ENCODE measurements around the gene PHOSPHO2. TPM values are rescaled to one million over a fixed set of nuclear protein-coding genes. Genes with fewer than 3 reads are reported as not detected.

The PHOSPHO2 gene
- total RNA-seq, 1 donor from 2014 or later: 5.5 TPM

- Histone ChIP-seq H3K4me1 (peaks cover 16% of the 10 kb centered on the region), H3K4me3 (no peak overlapping the region), H3K27me3 (no peaks in the 10 kb centered on the region), H3K27ac (no peak overlapping the region), H3K36me3 (no peaks in the 10 kb centered on the region), H3K9me3 (no peaks in the 10 kb centered on the region)
- no peak for ATAC-seq
- TF ChIP-seq, protein P1, sequence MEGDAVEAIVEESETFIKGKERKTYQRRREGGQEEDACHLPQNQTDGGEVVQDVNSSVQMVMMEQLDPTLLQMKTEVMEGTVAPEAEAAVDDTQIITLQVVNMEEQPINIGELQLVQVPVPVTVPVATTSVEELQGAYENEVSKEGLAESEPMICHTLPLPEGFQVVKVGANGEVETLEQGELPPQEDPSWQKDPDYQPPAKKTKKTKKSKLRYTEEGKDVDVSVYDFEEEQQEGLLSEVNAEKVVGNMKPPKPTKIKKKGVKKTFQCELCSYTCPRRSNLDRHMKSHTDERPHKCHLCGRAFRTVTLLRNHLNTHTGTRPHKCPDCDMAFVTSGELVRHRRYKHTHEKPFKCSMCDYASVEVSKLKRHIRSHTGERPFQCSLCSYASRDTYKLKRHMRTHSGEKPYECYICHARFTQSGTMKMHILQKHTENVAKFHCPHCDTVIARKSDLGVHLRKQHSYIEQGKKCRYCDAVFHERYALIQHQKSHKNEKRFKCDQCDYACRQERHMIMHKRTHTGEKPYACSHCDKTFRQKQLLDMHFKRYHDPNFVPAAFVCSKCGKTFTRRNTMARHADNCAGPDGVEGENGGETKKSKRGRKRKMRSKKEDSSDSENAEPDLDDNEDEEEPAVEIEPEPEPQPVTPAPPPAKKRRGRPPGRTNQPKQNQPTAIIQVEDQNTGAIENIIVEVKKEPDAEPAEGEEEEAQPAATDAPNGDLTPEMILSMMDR (IDR thresholded peaks at IDR 0.05): no peak
- intact Hi-C loops (cut with DNase I): no loop called here
- no peak for DNase-seq
These were observed 22.8 kb downstream of the PHOSPHO2 start for GRCh38 chr2:169716938-169717690.

GRCh38 chr2:169717691-169718063 is 23.4 kb downstream of the PHOSPHO2 start:
- no peak overlapping the region for H3K4me3 ChIP-seq
- no peak overlapping the region for H3K27ac ChIP-seq
- intact Hi-C loops (cut with DNase I): no loop called here
- no peak for ATAC-seq
- H3K9me3 ChIP-seq: no peaks in the 10 kb centered on the region
- no peak for DNase-seq
- H3K27me3 ChIP-seq: no peaks in the 10 kb centered on the region
- peaks cover 16% of the 10 kb centered on the region for H3K4me1 ChIP-seq
- TF ChIP-seq, protein P1 (IDR thresholded peaks at IDR 0.05): no peak
- no peaks in the 10 kb centered on the region for H3K36me3 ChIP-seq

DNA sequence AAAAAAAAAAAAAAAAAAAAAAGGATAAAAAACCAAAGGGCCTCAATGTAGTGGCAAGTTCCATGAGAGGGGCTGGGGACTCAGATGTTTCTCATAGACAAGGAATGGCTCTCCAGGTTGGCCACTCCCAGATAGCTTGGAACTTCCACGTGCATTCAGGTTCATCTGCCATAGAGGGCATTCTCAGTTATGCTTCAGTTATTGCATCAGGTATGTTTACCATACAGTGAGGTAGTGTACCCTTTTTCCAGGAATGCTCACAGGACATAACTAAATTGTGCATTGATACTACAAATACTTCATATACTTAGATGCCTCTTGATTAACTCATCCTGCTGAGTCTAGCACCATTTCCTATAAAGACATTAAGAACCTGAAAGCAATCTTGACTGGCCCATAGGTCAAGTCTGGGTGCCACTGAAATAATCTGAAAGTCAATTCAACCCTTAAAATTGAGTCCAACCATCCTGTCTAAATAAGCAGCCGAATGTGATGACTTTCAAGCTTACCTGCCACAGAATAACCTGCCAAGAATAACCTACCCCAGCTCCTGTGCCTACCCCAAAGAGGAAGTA is 24.7 kb downstream of the PHOSPHO2 start:
- ATAC-seq: no peak
- intact Hi-C loops (cut with DNase I): no loop called here
- no peaks in the 10 kb centered on the region for H3K9me3 ChIP-seq
- no peaks in the 10 kb centered on the region for H3K36me3 ChIP-seq
- peaks cover 16% of the 10 kb centered on the region for H3K4me1 ChIP-seq
- TF ChIP-seq, protein P1 (IDR thresholded peaks at IDR 0.05): no peak
- no peak overlapping the region for H3K27ac ChIP-seq
- DNase-seq: no peak
- H3K4me3 ChIP-seq: no peak overlapping the region
- H3K27me3 ChIP-seq: no peaks in the 10 kb centered on the region

DNA sequence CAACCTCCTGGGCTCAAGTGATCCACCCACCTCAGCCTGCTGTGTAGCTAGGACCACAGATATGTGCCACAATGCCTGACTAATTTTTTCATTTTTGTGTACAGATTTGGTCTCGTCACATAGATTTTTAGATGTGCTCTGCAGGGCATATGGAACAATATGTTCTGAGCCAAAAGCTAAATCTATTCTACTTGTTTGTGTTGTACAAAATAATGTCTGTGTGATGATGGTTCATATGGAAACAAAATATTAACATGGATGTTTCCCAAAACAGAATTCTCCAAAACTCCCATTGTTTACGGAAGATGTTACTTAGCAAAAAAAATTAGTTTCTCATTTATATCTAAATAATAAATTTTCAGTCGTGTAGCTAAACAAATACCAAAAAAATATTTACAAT is 26.7 kb downstream of the PHOSPHO2 start:
- H3K4me1 ChIP-seq: peaks cover 6% of the 10 kb centered on the region
- no peak overlapping the region for H3K4me3 ChIP-seq
- intact Hi-C loops (cut with DNase I): no loop called here
- TF ChIP-seq, protein P1 (IDR thresholded peaks at IDR 0.05): no peak
- H3K27me3 ChIP-seq: no peaks in the 10 kb centered on the region
- ATAC-seq: no peak
- no peaks in the 10 kb centered on the region for H3K9me3 ChIP-seq
- H3K27ac ChIP-seq: no peak overlapping the region
- DNase-seq: no peak
- H3K36me3 ChIP-seq: no peaks in the 10 kb centered on the region

- TF ChIP-seq, protein P1 (IDR thresholded peaks at IDR 0.05): no peak
- Histone ChIP-seq H3K27me3 (no peaks in the 10 kb centered on the region), H3K4me1 (no peaks in the 10 kb centered on the region), H3K36me3 (no peaks in the 10 kb centered on the region), H3K27ac (no peak overlapping the region), H3K9me3 (no peaks in the 10 kb centered on the region), H3K4me3 (no peak overlapping the region)
- no peak for DNase-seq
- no peak for ATAC-seq
- intact Hi-C loops (cut with DNase I): no loop called here
These were observed 32.8 kb downstream of the PHOSPHO2 start for GRCh38 chr2:169727065-169727464.

Measured in upper lobe of right lung (tissue), 1 donor.